GM18861 (cell line): Measurements from ENCODE around the gene MYBPHL.
A peak's percentile ranks its signal among the peaks of the same experiment; 100 is the strongest.

Experiments used
- ATAC-seq: cut with Tn5 transposase; IDR thresholded peaks from one replicate; pipeline ENCODE4 v1.9.1; 2021; ENCODE audit not compliant: unreplicated experiment

The MYBPHL gene

DNA sequence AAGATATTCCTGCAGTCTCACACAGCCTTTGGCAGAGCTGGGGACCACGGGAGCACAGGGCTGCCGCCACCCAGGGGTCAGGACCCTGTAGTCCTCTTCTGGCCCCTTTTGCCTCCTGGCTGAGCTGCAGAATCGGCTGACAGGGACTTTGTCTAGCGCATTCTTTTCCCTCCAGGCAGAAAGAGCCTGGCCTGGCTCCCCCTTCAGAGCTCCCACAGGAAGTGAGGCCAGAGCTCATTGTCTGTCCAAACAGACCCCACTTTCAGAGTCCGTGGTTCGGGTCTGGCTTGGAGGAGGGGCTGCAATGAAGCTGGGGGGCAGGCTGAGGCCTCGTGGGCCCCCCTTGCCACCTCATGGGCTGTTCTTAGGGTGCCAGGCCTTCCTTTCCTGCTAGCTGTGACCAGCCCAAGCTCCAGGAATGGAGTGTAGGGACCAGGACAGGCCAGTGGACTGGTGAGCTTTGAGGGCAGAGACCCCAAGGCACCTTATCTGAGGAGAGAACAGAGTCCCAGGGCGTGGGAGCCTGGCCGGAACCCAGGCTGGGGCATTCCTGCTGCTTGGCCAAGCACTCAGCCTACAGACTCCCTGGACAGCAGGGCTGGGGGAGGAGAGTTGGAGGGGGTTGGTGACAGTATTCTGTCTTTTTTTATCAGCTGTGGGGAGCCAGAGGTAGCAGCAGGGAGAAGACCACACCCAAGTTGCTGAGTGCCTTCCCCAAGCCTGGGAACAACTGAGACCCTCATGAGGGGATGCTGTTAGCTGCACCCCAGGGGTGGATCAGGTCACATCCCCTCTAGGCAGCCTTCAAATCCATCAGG lies 52.8 kb downstream of the MYBPHL start:
- no peak for ATAC-seq

DNA sequence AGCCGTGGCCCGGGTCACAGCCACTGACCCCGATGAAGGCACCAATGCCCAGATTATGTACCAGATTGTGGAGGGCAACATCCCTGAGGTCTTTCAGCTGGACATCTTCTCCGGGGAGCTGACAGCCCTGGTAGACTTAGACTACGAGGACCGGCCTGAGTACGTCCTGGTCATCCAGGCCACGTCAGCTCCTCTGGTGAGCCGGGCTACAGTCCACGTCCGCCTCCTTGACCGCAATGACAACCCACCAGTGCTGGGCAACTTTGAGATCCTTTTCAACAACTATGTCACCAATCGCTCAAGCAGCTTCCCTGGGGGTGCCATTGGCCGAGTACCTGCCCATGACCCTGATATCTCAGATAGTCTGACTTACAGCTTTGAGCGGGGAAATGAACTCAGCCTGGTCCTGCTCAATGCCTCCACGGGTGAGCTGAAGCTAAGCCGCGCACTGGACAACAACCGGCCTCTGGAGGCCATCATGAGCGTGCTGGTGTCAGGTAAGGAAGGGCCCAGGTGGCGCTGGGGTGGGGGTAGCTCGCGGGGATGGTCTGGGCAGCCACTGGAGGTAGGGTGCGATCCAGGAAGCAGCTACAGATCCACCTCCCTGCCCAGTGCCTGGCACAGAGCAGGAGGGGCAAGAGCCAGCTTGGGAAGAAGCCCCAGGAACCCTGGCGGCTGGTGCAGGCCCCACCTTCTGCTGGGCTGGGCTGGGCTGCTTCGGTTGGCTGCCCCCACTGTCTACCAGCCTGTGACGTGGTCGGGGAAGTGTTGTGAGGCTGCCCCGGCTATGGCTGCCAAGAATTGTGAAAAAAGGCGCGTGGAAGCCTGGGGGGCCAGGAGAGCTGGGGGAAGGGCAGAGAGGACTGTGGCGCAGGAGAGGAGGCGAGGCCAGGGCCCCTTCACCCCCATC lies 53.7 kb downstream of the MYBPHL start:
- ATAC-seq: no peak

DNA sequence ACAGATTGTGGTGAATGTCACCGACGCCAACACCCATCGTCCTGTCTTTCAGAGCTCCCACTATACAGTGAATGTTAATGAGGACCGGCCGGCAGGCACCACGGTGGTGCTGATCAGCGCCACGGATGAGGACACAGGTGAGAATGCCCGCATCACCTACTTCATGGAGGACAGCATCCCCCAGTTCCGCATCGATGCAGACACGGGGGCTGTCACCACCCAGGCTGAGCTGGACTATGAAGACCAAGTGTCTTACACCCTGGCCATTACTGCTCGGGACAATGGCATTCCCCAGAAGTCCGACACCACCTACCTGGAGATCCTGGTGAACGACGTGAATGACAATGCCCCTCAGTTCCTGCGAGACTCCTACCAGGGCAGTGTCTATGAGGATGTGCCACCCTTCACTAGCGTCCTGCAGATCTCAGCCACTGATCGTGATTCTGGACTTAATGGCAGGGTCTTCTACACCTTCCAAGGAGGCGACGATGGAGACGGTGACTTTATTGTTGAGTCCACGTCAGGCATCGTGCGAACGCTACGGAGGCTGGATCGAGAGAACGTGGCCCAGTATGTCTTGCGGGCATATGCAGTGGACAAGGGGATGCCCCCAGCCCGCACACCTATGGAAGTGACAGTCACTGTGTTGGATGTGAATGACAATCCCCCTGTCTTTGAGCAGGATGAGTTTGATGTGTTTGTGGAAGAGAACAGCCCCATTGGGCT lies 54.5 kb downstream of the MYBPHL start:
- no peak for ATAC-seq

DNA sequence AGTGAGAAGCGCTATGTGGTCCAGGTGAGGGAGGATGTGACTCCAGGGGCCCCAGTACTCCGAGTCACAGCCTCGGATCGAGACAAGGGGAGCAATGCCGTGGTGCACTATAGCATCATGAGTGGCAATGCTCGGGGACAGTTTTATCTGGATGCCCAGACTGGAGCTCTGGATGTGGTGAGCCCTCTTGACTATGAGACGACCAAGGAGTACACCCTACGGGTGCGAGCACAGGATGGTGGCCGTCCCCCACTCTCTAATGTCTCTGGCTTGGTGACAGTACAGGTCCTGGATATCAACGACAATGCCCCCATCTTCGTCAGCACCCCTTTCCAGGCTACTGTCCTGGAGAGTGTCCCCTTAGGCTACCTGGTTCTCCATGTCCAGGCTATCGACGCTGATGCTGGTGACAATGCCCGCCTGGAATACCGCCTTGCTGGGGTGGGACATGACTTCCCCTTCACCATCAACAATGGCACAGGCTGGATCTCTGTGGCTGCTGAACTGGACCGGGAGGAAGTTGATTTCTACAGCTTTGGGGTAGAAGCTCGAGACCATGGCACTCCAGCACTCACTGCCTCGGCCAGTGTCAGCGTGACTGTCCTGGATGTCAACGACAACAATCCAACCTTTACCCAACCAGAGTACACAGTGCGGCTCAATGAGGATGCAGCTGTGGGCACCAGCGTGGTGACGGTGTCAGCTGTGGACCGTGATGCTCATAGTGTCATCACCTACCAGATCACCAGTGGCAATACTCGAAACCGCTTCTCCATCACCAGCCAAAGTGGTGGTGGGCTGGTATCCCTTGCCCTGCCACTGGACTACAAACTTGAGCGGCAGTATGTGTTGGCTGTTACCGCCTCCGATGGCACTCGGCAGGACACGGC lies 55.3 kb downstream of the MYBPHL start:
- ATAC-seq: no peak

DNA sequence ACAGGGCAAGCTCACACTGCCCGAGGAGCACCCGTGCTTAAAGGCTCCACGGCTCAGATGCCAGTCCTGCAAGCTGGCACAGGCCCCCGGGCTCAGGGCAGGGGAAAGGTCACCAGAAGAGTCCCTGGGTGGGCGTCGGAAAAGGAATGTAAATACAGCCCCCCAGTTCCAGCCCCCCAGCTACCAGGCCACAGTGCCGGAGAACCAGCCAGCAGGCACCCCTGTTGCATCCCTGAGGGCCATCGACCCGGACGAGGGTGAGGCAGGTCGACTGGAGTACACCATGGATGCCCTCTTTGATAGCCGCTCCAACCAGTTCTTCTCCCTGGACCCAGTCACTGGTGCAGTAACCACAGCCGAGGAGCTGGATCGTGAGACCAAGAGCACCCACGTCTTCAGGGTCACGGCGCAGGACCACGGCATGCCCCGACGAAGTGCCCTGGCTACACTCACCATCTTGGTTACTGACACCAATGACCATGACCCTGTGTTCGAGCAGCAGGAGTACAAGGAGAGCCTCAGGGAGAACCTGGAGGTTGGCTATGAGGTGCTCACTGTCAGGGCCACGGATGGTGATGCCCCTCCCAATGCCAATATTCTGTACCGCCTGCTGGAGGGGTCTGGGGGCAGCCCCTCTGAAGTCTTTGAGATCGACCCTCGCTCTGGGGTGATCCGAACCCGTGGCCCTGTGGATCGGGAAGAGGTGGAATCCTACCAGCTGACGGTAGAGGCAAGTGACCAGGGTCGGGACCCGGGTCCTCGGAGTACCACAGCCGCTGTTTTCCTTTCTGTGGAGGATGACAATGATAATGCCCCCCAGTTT lies 56.1 kb downstream of the MYBPHL start:
- no peak for ATAC-seq

DNA sequence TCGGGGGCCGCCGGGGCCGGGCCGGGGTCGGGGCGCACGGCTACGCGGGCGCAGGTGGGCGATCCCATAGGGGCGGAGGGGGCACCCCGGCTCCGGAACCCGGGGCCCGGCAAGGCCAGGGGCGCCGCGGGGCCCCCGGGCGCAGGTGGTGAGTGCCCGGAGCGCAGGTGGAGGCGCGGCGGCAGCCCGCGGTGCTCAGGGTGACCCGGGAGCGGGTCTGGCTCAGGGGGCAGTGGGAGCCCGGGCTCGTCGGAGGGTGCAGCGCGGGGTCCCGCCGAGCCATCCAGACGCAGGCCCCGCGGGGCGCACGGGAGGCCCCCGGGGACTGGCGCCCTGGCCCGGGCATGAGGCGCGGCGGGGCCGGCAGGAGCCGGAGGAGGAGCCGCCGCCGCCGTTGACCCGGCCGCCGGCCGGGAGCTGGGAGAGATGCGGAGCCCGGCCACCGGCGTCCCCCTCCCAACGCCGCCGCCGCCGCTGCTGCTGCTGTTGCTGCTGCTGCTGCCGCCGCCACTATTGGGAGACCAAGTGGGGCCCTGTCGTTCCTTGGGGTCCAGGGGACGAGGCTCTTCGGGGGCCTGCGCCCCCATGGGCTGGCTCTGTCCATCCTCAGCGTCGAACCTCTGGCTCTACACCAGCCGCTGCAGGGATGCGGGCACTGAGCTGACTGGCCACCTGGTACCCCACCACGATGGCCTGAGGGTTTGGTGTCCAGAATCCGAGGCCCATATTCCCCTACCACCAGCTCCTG lies 57.0 kb downstream of the MYBPHL start:
- peak; percentile 37 for ATAC-seq

DNA sequence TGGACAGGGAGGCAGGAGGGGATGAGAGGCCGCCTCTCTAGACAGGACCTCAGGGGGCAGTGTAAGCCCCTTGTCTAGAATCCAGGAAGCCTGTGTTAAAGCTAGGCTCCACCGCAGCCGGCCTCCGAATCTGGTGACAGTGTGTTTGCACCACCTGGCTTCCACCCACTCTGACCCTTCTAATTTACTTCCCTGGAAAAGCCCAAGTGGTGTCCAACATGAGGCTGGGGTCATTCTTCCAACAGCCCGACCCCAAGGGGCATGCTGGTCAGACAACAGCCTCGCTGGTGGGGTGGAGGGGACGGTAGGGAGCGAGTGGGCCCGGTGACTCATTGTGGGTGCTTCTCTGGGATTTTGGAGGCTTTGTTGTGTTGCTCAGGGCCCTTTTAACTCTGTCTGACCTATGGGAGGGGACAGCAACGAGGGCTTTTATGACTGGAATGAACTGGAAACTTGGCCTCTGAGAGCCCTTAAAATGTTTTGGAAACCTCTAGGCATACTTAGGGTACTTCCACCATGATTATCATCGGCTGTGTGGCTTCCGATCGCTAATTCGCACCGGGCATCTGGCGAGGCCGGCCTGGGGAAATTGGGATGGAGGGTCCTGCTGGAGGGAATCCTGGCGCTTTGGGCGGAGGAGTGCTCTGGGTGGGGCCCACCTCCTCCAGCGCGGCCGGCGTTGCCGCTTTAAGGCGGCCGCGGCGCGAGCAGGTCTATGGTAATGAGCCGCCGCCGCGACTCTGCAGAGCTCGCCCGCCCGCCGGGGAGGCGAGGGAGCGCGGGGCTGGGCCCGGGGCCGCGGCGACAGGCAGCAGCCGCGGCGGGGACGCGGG lies 57.8 kb downstream of the MYBPHL start, which contains the start of gene CELSR2:
Gene CELSR2 (plus strand): TSS at position 743 of the 833 bp plus-strand sequence. CDS start 541 bp downstream, outside the sequence.
- peak; percentile 64 for ATAC-seq

DNA sequence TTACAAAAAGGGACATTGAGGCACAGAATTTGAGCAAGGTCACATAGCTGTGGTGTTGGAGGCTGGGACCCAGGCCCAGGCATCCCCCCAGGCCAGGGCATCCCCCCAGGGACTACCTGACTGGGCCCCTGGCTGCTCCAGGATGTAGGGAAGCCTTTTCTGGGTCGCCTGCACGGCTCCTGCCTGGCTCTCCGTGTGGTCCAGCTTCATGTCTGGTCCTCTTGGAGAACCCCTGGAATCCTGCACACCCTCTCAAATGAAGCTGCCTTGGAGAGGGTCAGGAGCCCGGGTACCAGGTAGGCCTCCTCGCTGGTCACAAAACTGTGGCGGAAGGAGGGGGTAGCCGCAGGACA lies 58.4 kb downstream of the MYBPHL start:
- no peak for ATAC-seq

DNA sequence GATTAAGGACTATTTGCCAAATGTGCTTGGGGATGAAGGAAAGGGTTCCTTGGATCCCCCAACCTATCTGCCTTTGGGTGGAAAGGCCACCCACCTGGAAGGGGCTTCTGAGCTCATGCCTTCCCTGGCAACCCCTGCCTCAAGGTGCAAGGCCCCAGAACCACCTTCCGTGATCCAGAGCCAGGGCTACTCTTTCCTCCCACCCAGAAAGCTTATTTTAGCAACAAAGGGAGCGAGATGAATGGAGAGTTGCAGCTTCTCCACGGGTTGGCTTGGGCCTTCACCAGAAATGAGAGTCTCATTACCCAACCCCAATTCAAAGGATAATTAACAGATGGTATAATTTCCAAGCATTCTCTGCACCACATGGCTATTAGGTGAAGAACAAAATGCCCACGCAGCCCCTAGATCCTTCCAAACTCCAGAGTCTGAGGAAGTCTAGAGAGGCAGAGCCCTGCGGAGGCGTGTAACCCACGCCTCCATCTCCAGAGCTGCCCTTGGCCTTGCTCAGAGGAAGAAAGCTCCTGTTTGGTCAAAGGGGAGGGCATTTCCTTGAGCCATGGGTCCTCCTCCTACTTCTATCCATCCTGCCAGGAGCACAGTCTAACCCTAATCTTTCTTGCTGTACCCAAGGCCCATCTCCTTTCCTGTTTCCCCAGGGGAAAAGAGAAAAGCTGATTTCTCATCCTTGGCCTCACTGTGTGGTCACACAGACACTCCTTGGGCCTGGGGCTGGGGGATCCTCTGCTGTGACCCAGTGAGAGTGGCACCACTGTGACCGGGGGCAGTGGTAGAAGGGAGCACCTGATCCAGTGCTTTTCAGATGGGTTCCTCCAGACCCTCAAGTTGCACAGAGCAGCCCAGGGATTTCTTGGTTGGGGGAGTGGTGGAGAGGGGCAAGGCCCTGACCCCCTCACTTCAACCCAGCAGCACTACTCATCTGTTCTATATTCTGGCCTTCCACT lies 59.1 kb downstream of the MYBPHL start:
- no peak for ATAC-seq

DNA sequence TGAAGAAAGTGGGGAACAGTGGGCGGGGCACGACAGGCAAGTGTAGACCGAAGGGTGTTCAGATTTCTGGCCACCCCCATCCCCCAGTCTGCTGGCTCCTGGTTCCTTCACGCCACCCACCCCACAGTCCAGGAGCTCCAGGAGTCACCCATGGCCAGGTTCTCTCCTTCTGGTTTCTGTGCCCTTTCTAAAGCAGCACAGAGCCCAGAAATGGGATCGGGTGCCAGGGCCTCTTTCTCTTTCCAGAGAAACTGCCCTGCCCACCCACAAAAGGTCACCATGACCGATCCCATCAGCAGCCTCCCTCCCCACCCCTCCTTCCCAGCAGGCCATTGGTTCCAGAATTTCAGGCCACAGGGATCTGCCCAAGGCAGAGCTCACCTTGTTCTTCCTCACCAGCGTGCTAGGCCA lies 60.7 kb downstream of the MYBPHL start:
- ATAC-seq: no peak

DNA sequence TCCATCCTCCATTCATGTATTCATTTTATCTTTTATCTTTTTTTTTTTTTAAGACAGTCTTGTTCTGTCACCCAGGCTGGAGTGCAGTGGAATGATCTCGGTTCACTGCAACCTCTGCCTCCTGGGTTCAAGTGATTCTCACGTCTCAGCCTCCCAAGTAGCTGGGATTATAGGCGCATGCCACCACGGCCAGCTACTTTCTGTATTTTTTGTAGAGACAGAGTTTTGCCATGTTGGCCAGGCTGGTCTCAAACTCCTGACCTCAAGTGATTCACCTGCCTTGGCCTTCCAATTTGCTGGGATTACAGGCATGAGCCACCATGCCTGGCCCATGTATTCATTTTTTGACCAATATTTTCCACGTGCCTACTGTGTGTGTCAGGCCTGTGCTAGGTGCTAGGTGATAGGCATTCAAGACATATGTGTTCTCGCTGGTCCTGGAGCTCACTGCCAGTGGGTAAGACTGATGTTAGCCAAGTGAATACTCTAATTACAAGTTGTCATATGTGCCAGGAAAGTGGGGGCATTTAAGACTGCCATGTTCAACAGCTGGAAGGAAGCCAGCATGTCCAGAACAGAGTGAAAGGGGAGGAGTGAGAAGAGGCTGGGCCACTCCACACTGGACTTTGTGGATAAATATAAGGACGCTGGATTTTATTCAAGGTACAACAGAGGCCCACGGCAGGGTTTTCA lies 62.8 kb downstream of the MYBPHL start:
- no peak for ATAC-seq

DNA sequence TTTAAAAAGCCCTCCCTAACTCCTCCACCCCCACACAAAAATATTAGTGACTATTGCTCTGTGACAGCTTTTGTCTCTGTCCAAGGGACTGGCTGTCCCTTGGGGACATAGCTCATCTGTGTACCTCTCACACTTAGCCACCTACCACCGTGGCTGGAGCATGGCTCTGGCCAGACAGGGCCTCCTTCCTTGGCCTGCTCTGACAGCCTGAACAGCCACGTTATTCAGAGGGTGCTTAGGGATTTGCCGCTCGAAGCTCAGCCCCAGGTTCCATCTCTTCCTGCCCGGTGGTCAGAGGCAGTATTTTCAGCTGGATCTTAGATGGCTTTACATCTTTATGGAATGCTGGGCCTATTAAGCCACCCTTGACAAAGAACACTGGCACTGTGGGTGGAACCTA lies 63.6 kb downstream of the MYBPHL start:
- ATAC-seq: no peak

DNA sequence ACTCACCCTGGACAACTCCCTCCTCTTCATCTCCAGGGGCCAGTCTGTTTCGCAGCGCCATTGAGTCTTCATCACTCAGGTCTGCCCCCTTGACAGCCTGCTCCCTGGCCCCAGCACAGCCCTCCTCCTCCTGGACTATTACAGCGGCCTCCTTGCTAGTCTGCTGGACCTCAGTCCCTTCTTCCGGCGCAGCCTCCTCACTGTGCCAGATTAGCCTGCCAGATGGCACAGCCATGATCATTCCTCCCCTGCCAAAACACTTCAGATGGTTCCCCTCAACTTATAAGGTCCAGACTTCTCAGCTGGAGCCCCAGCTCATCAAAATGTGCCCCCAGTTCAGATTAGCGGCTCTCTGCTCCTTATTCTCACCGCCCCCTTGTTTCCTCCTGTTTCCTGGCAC lies 64.4 kb downstream of the MYBPHL start:
- ATAC-seq: no peak
